OCI-LY7 (cell line): Measurements from ENCODE around the gene CLGN. TPM values are rescaled to one million over a fixed set of nuclear protein-coding genes. Genes with fewer than 3 reads are reported as not detected.

Experiments
- BruUV-seq: library from RNA; stranded (reverse); fragments of 400-500 nt; replicated peaks from 2 replicates; lab custom pipeline; 2021; lab: Mats Ljungman, UMichigan
- CTCF ChIA-PET: fragments of 300-600 bp; sonication (Branson Sonifier 250); formaldehyde crosslinking; loops from one replicate; lab custom pipeline; 2022; ENCODE audit warnings: antibody characterized with exemption; ENCODE audit not compliant: unreplicated experiment; lab: Charles Lee
- POLR2A ChIA-PET: fragments of 300-600 bp; sonication (Branson Sonifier 250); formaldehyde crosslinking; loops from one replicate; lab custom pipeline; 2022; ENCODE audit warnings: antibody characterized with exemption; lab: Charles Lee
- DNase-seq: peaks from one replicate; pipeline ENCODE4 v3.0.0-alpha.2; 2015; ENCODE audit warnings: low spot score
- H2AFZ ChIP-seq: fragments of 200-600 bp; sonication (generic), shearing (Covaris generic); 2 replicates; pipeline ENCODE4 v1.6.1; 2014; ENCODE audit warnings: mild to moderate bottlenecking, antibody characterized with exemption, low read length, moderate library complexity
- H3K27ac ChIP-seq: fragments of 200-600 bp; sonication (generic); 2 replicates; pipeline ENCODE4 v1.5.1; 2014; ENCODE audit warnings: mixed run types, low read depth, mild to moderate bottlenecking, moderate library complexity, low read length, inconsistent platforms; ENCODE audit not compliant: poor library complexity, severe bottlenecking
- H3K36me3 ChIP-seq: fragments of 200-600 bp; sonication (generic); 2 replicates; pipeline ENCODE4 v1.6.1; 2014; ENCODE audit warnings: mild to moderate bottlenecking, antibody characterized with exemption, low read length, moderate library complexity, mixed read lengths; ENCODE audit not compliant: insufficient read depth
- H3K4me1 ChIP-seq: fragments of 200-600 bp; sonication (generic); 2 replicates; pipeline ENCODE4 v1.5.1; 2014; ENCODE audit warnings: mild to moderate bottlenecking, low read length; ENCODE audit not compliant: insufficient read depth, poor library complexity, severe bottlenecking
- H3K4me2 ChIP-seq: fragments of 200-600 bp; sonication (generic); 2 replicates; pipeline ENCODE4 v1.6.1; 2014; ENCODE audit warnings: mild to moderate bottlenecking, low read length
- H3K4me3 ChIP-seq: fragments of 200-600 bp; sonication (generic); 2 replicates; pipeline ENCODE4 v1.5.1; 2014; ENCODE audit warnings: mild to moderate bottlenecking, low read depth, low read length; ENCODE audit not compliant: poor library complexity, severe bottlenecking
- H3K79me2 ChIP-seq: fragments of 200-600 bp; sonication (generic); 2 replicates; pipeline ENCODE4 v1.6.1; 2016; ENCODE audit warnings: low read depth, mild to moderate bottlenecking, low read length, moderate library complexity, mixed read lengths; ENCODE audit not compliant: insufficient read depth
- H3K9me2 ChIP-seq: fragments of 200-600 bp; sonication (generic); 2 replicates; pipeline ENCODE4 v1.6.1; 2016; ENCODE audit warnings: mild to moderate bottlenecking, low read length, mixed read lengths; ENCODE audit not compliant: insufficient read depth
- H3K9me3 ChIP-seq: fragments of 200-600 bp; sonication (generic); 2 replicates; pipeline ENCODE4 v1.6.1; 2014; ENCODE audit warnings: mild to moderate bottlenecking, mixed run types, low read length, mixed read lengths
- H4K20me1 ChIP-seq: fragments of 200-600 bp; sonication (generic); 2 replicates; pipeline ENCODE4 v1.6.1; 2014; ENCODE audit warnings: mild to moderate bottlenecking, antibody characterized with exemption, low read length, moderate library complexity, mixed read lengths; ENCODE audit not compliant: insufficient read depth
- EZH2phosphoT487 ChIP-seq: fragments of 200-600 bp; sonication (generic); IDR thresholded peaks from 2 replicates; pipeline ENCODE4 v1.6.1; 2018; ENCODE audit warnings: low read depth, borderline replicate concordance, mild to moderate bottlenecking, mixed run types, antibody characterized with exemption, low read length, moderate library complexity, mixed read lengths
- intact Hi-C: fragments of 100-400 bp; cut with micrococcal nuclease; formaldehyde crosslinking; loops from one replicate; pipeline ENCODE4 v1.10.0; 2022; ENCODE audit not compliant: unreplicated experiment
- total RNA-seq, 2 experiments: library from RNA; depleted of rRNA in 1 of 2; stranded (reverse); fragments of >200 nt in 1 of 2; shearing (Covaris generic) in 1 of 2; gene quantifications; 2 replicates each; pipeline ENCODE4 v1.2.3, GENCODE V29; 2014 to 2022
- TF ChIP-seq, protein P1 (sequence below): fragments of 200-600 bp; sonication (generic); conservative IDR thresholded peaks from 2 replicates; pipeline ENCODE4 v1.5.1; 2014; ENCODE audit warnings: mild to moderate bottlenecking, antibody characterized with exemption, low read length, moderate library complexity, mixed read lengths

The CLGN gene
- total RNA-seq, 2 experiments from 2014 or later: 1.1 to 2.5 TPM

- Histone ChIP-seq H3K9me2 (no peaks in the 10 kb centered on the region), H3K27ac (no peak within 1 kb of the TSS), H3K4me3 (peak within 1 kb of the TSS; percentile 78), H3K9me3 (no peaks in the 10 kb centered on the region), H2AFZ (peak within 1 kb of the TSS; percentile 91), H4K20me1 (no peaks in the 10 kb centered on the region), H3K4me2 (peak within 1 kb of the TSS; percentile 90), H3K36me3 (no peaks in the 10 kb centered on the region), H3K79me2 (no peaks in the 10 kb centered on the region), H3K4me1 (peaks cover 7% of the 10 kb centered on the region)
- DNase-seq: peak; percentile 93
- ChIA-PET POLR2A (interaction anchor here (0.6 to 2.5 kb wide), 11 partner anchors 9 to 592 kb away, joined by 3 to 17 read pairs (median 4); no protein-coding TSS in a partner anchor), CTCF (interaction anchor here (1.1 to 1.4 kb wide), 2 partner anchors 11 to 54 kb away, joined by 3 to 5 read pairs; partner anchors contain the start of gene CLGN)
- TF ChIP-seq, protein P1, sequence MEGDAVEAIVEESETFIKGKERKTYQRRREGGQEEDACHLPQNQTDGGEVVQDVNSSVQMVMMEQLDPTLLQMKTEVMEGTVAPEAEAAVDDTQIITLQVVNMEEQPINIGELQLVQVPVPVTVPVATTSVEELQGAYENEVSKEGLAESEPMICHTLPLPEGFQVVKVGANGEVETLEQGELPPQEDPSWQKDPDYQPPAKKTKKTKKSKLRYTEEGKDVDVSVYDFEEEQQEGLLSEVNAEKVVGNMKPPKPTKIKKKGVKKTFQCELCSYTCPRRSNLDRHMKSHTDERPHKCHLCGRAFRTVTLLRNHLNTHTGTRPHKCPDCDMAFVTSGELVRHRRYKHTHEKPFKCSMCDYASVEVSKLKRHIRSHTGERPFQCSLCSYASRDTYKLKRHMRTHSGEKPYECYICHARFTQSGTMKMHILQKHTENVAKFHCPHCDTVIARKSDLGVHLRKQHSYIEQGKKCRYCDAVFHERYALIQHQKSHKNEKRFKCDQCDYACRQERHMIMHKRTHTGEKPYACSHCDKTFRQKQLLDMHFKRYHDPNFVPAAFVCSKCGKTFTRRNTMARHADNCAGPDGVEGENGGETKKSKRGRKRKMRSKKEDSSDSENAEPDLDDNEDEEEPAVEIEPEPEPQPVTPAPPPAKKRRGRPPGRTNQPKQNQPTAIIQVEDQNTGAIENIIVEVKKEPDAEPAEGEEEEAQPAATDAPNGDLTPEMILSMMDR: no peak
- TF ChIP-seq EZH2phosphoT487: no peak
- BruUV-seq: no TSS peak
- intact Hi-C loops: no loop called here
Observed at GRCh38 chr4:140373328-140374129, 53.9 kb downstream of the CLGN start, which contains the start of gene SCOC. Gene SCOC (plus strand): TSS chr4:140373646. CDS start chr4:140379171, 5,525 bp downstream.

DNA sequence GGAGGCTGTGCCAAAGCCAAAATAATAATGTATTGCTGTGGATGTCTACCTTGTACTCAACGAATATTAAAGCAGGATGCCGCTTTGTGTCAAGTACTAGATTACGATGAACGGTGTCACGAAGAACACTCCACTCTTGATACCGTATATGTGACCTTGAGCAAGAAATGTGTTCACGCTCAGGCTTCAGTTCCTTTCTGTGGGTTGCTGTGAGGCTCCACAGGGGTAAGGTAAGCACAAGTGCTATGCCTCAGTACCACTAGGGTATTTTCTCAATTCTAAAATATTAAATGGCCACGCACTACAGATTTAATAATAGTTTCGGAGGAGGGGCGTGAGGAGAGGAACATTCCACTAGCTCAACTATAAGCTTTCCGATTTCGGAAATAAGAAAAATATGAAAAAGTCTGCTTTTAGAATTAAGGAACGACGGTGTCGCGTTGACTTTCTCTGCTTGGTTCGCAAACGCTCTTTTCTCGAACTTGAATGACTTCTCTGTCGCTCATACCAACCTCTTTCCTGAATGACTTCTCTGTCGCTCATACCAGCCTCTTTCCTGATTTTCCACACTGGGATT lies 54.6 kb downstream of the CLGN start:
- no peaks in the 10 kb centered on the region for H3K36me3 ChIP-seq
- no peaks in the 10 kb centered on the region for H4K20me1 ChIP-seq
- H3K4me1 ChIP-seq: peaks cover 7% of the 10 kb centered on the region
- DNase-seq: peak; percentile 13
- no peaks in the 10 kb centered on the region for H3K79me2 ChIP-seq
- H3K4me2 ChIP-seq: peak overlapping the region; percentile 61
- no peaks in the 10 kb centered on the region for H3K9me2 ChIP-seq
- no peak for TF ChIP-seq EZH2phosphoT487
- TF ChIP-seq, protein P1: no peak
- H3K4me3 ChIP-seq: peak overlapping the region; percentile 78
- no peak overlapping the region for H3K27ac ChIP-seq
- intact Hi-C loops: no loop called here
- no peaks in the 10 kb centered on the region for H3K9me3 ChIP-seq
- CTCF ChIA-PET: interaction anchor here (1.1 to 1.4 kb wide), 2 partner anchors 10 to 55 kb away, joined by 3 to 5 read pairs; partner anchors contain the start of gene CLGN
- peak overlapping the region; percentile 91 for H2AFZ ChIP-seq
- POLR2A ChIA-PET: interaction anchor here (0.6 to 2.5 kb wide), 8 partner anchors 8 to 689 kb away, joined by 3 to 17 read pairs (median 4); no protein-coding TSS in a partner anchor
- BruUV-seq: no TSS peak
